ENCODE results near the gene AREL1.
A peak's percentile ranks its signal among the peaks of the same experiment; 100 is the strongest.

The AREL1 gene

DNA sequence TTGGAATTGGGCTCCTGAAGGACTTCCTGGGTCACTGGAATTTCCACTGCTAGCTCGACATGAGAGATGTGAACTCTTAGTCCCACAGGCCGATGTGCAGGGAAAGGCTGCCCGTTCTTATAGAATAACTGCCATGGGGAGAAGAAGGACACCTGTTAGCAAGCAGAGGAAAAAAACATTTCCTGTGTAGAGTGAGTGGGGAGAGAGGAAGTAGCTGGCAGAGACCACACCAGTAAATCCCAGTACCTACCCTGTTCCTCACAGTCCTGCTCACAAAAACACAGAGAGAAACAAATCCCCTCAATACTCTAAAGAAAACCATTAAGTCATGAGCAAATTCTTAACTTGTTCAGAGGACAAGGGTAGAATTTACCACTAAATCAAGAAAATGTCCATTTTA is 29.5 kb downstream of the AREL1 start:
- no peak for DNase-seq
- no peak overlapping the region for H3K27ac Mint-ChIP-seq
- H3K36me3 Mint-ChIP-seq (ENCODE audit: low read depth): peaks cover 39% of the 10 kb centered on the region
- H3K4me3 Mint-ChIP-seq: no peak overlapping the region
- no peak for ATAC-seq
- H3K4me1 Mint-ChIP-seq: peaks cover 22% of the 10 kb centered on the region
- H3K9me3 Mint-ChIP-seq: no peaks in the 10 kb centered on the region
- H3K27me3 Mint-ChIP-seq: no peaks in the 10 kb centered on the region

DNA sequence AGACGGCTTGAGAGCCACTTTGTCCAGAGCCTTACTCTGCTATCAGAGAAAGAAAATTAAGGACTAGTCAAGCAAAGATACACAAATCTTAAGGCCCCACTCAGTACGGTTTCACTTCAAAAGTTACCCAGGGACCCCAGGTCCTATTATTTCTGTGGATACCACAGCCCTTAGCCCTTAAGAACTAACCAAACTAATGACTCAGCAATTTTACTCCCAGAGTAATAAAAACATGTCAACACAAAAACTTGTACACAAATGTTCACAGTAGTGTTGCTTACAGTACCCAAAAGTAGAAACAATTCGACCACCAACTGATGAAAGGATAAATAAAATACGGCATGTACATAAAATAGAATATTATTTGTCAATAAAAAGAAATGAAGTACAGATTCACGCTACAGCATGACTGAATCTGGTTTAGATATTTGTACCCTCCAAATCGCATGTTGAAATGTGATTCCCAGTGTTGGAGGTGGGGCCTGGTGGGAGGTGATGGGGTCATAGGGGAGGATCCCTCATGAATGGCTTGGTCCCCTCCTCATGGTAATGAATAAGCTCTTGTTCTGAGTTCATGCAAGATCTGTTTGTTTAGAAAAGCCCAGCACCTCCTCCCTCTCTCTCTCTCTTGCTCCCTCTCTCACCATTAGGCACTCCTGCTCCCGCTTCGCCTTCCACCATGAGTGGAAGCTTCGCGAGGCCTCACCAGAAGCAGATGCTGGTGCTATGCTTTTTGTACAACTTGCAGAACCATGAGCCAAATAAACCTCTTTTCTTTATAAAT is 30.5 kb downstream of the AREL1 start:
- ATAC-seq (no peak), DNase-seq (no peak)
- Mint-ChIP-seq H3K36me3 (ENCODE audit: low read depth) (peaks cover 38% of the 10 kb centered on the region), H3K27ac (no peak overlapping the region), H3K4me1 (peaks cover 22% of the 10 kb centered on the region), H3K9me3 (no peaks in the 10 kb centered on the region), H3K27me3 (no peaks in the 10 kb centered on the region), H3K4me3 (no peak overlapping the region)

DNA sequence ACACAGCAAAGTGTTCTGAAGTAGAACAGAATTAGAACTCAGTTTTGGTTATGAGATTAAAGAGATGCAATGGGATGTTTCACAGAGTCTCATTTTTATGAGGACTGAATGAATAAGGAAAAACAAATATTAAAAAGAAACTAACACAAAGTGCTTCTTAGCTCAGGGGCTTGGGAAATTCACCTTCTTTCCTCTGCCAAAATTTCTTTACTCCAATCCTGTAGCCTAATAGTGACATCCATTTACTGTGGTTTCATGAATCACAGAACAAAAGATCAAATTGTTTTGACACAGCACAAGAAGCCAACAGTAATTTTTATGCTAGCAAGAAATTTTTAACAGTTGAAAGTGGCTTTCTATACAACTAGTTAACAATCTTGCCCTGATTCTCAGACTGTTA is 37.7 kb downstream of the AREL1 start:
- Mint-ChIP-seq H3K9me3 (no peaks in the 10 kb centered on the region), H3K36me3 (ENCODE audit: low read depth) (peaks cover 54% of the 10 kb centered on the region), H3K27ac (no peak overlapping the region), H3K27me3 (no peaks in the 10 kb centered on the region), H3K4me1 (no peaks in the 10 kb centered on the region), H3K4me3 (no peak overlapping the region)
- DNase-seq (no peak), ATAC-seq (no peak)

DNA sequence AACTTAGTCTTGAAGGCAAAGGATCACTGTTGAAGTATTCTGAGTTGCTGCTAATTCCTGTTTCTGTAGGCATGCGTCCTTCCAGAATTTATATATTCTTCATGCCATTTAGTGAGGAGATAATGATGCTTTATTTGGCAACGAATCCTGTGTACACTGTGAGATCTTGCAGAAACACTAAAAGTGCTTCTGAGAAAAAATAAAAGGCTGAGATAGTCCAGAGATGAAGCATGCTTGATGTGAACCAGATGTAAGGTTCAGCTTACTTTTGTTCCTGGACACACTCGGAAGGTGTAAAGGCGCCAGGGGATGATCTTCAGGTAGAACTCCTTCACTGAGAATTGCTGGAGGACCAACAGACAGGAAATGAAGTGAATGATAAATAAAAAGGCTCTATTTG is 39.1 kb downstream of the AREL1 start:
- Mint-ChIP-seq H3K4me1 (peaks cover 3% of the 10 kb centered on the region), H3K9me3 (no peaks in the 10 kb centered on the region), H3K36me3 (ENCODE audit: low read depth) (peaks cover 60% of the 10 kb centered on the region), H3K4me3 (no peak overlapping the region), H3K27me3 (no peaks in the 10 kb centered on the region), H3K27ac (no peak overlapping the region)
- DNase-seq (no peak), ATAC-seq (no peak)

DNA sequence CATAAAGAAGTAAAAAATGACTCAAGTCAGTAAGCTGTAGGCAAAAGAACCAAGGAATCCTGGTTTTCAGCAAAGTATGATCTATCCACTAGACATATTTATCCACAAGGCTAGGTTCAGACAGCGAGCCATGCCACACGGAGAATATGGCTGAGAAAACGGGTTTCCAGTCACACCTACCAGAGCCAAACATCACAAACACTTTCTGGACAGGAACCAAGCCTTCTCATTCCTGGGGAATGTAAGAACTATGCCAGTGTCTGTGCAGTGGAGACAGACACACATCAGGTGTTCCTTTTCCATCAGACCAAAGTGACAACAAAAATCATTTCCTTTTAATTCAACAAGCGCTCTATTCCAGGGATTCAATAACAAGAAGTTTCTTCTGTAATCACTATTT is 41.1 kb downstream of the AREL1 start:
- DNase-seq (no peak), ATAC-seq (no peak)
- Mint-ChIP-seq H3K9me3 (no peaks in the 10 kb centered on the region), H3K27me3 (no peaks in the 10 kb centered on the region), H3K4me1 (peaks cover 21% of the 10 kb centered on the region), H3K36me3 (ENCODE audit: low read depth) (peaks cover 77% of the 10 kb centered on the region), H3K27ac (no peak overlapping the region), H3K4me3 (no peak overlapping the region)

DNA sequence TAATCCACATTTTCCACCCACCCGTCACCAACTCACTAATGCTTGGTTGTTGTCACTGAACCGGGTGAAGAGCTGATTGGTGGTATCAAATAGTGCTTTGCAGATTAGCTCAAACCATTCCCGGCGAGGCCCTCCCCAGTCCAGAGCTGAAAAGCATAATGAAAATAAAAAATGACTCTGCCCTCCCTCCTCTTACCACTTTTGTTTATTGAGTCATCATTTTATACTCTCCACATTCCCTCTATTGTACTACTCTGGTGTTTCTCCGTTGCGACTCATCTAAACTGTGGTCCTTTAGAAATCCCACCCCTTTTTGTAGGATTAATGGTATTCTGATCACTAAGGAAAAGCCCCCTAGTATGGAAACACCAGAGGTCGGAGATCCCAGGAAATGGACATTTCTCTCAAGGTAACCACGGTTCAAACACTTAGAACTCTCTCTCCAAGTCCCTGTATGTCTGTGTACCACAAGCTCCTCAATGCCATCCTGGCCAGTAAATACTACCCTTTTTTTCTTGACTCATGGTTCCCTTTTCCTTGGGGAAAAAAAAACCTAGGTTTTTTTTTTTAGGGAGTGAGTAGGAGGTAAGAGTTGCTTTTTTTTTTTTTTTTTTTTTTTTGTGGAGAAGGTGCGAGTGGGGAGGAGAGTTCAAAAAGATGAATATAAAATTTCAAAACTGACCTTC is 42.0 kb downstream of the AREL1 start:
- Mint-ChIP-seq H3K27ac (no peak overlapping the region), H3K9me3 (no peaks in the 10 kb centered on the region), H3K36me3 (ENCODE audit: low read depth) (peaks cover 76% of the 10 kb centered on the region), H3K27me3 (no peaks in the 10 kb centered on the region), H3K4me3 (no peak overlapping the region), H3K4me1 (peaks cover 21% of the 10 kb centered on the region)
- no peak for ATAC-seq
- DNase-seq: no peak

DNA sequence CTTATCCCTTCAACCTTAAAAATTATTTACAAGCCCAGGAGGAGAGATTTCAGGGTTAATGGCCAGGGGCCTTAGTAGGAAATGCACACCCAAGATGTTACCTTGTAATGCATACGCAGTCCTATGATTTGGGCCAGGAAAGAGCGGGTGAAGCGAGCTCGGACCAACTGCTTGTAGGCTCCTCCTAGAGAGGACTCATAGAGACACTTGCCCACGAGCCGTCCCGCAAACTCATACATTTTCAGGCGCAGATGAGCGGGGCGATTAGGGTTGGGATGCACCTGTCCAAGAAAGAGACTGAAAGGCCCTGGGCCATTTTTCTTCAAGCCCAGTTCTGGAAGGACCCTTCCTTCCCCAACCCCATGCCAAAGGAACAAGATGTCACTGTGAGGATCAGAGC is 43.0 kb downstream of the AREL1 start:
- H3K36me3 Mint-ChIP-seq (ENCODE audit: low read depth): peaks cover 70% of the 10 kb centered on the region
- DNase-seq (no peak), ATAC-seq (no peak)
- H3K27me3 Mint-ChIP-seq: no peaks in the 10 kb centered on the region
- no peaks in the 10 kb centered on the region for H3K9me3 Mint-ChIP-seq
- no peak overlapping the region for H3K27ac Mint-ChIP-seq
- no peak overlapping the region for H3K4me3 Mint-ChIP-seq
- H3K4me1 Mint-ChIP-seq: peaks cover 22% of the 10 kb centered on the region

DNA sequence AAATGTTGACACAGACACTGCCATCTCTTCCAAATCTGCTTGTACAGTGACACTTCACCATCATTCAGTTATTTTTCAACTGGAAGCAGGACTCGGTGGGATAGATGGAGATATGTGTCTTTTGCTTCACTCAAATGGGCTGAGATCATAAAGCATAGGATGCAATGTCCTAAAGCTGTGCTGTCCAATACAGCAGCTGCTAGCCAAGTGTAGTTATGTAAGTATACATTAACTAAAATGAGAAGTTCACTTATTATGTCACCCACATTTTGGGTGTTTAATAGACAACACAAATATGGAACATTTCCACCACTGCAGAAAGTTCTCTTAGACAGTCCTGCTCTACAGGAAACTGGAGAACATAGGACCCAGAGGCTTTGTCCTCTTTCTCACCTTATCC is 43.6 kb downstream of the AREL1 start:
- Mint-ChIP-seq H3K4me1 (peaks cover 25% of the 10 kb centered on the region), H3K36me3 (ENCODE audit: low read depth) (peaks cover 73% of the 10 kb centered on the region), H3K9me3 (no peaks in the 10 kb centered on the region), H3K27me3 (no peaks in the 10 kb centered on the region), H3K27ac (no peak overlapping the region), H3K4me3 (no peak overlapping the region)
- DNase-seq (no peak), ATAC-seq (no peak)

DNA sequence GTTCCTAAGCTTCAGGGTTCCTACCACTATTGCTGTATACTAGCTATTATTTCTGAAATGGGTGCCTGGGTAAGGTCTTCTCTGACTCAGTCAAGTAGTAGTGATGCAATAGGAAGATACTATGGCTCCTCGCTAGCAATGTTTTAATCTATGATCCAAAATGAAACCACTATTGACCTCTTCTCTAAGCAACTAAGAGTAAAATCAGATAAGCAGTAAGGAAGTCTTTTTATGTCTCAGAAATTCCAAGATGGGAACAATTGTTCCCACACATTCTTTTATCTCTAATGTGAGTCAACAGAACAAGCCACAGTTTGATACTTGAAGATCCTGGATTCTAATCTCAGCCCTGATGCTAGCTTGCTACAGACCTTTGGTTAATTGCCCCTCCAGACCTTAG is 45.1 kb downstream of the AREL1 start:
- Mint-ChIP-seq H3K36me3 (ENCODE audit: low read depth) (peaks cover 67% of the 10 kb centered on the region), H3K27me3 (no peaks in the 10 kb centered on the region), H3K4me3 (no peak overlapping the region), H3K4me1 (peaks cover 30% of the 10 kb centered on the region), H3K9me3 (no peaks in the 10 kb centered on the region), H3K27ac (peak overlapping the region; percentile 80)
- no peak for DNase-seq
- peak; percentile 67 for ATAC-seq

DNA sequence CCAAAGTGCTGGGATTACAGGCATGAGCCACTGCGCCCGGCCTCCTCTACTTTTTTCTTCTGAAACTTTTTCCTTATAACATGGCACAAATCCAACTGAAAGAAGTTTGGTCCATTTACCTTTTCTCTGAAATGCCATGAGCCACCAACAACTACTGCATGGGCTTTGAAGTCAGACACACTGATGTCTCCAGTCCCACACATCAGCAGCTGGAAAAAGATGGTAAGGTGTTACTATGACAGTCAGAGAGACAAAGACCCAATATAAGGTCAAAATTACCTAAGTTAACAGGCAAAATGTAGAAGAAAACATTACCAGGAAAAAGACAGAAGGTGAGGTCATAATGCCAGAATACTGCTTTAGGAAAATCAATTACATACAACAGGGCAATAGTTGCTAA is 48.2 kb downstream of the AREL1 start:
- Mint-ChIP-seq H3K27ac (peak overlapping the region; percentile 55), H3K9me3 (no peaks in the 10 kb centered on the region), H3K36me3 (ENCODE audit: low read depth) (peaks cover 65% of the 10 kb centered on the region), H3K27me3 (no peaks in the 10 kb centered on the region), H3K4me3 (no peak overlapping the region), H3K4me1 (peaks cover 30% of the 10 kb centered on the region)
- DNase-seq (no peak), ATAC-seq (peak; percentile 57)

DNA sequence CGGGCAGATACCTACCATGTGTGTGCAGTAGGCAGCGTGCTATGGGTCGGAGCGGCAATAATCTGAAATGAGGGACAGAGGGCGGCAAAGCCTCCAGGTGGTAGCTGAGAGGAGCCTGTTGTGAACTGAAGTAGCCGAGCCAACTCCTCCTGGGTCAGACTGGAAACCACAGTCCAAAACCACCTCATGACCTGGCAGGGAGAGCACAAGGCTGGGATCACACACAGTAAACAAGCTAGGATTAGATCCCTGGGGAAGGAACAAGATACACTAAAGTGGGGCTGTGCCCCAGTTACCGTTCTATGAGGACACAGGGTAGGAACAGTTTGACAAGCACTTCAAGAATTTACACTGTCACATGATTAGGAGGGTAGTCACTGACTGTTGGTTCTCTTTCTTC is 49.0 kb downstream of the AREL1 start:
- Mint-ChIP-seq H3K27me3 (no peaks in the 10 kb centered on the region), H3K4me3 (no peak overlapping the region), H3K9me3 (no peaks in the 10 kb centered on the region), H3K36me3 (ENCODE audit: low read depth) (peaks cover 62% of the 10 kb centered on the region), H3K27ac (no peak overlapping the region), H3K4me1 (peaks cover 28% of the 10 kb centered on the region)
- ATAC-seq: no peak
- no peak for DNase-seq

DNA sequence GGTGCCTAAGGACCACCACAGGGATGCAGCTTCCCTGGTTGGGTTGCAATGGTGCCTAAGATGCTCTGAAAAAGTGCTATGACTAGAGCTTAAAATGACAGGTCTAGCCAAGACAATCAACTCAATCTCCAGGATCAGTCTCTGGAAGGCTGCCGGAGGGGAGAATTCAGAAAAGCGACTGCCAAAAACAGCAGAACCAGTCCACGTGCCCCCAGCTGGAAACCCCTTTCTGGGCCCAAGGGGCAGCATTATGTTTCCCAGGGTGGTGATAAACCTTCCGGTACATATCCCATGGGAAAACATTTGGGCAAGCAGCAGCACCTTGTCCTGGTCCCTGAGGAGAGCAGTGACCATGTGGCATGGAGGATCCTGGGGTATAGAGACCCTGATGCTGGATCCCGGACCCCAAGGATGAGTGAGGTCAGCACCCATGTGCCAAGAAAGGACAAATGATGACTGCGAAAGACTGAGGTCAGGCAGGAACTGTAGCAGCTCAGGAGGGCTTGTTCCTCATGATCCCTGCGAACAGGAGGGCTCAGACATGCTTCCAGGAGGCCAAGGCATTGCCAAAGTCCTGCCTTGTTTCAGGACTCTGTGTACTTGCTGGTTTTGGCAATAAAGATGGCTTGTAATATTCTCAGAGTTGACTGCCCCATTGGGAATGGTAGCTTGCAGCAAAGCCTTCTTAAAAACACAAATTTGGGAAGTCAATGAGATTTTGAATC is 51.0 kb downstream of the AREL1 start:
- Mint-ChIP-seq H3K27me3 (no peaks in the 10 kb centered on the region), H3K4me3 (no peak overlapping the region), H3K4me1 (peaks cover 11% of the 10 kb centered on the region), H3K36me3 (ENCODE audit: low read depth) (peaks cover 45% of the 10 kb centered on the region), H3K27ac (no peak overlapping the region), H3K9me3 (no peaks in the 10 kb centered on the region)
- no peak for ATAC-seq
- DNase-seq: no peak

DNA sequence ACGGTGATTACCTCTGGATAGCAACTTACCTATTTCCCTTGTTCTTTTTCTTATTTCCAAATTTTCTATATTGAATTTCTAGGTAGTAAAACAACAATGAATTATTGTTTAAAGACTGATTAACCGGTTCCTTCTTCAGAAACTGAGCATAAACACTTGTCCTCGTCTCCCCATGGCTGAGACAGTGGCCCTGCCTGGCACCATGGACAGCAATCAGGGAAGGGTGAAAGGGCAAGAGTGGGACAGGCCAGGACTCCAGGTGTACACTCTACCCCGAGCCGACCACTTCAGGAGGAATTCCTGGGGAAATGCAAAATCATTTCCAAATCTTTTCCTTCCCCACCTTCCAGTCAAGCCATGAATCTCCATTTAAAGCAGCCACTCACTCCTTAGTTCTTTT is 52.0 kb downstream of the AREL1 start:
- DNase-seq (no peak), ATAC-seq (no peak)
- H3K9me3 Mint-ChIP-seq: no peaks in the 10 kb centered on the region
- no peaks in the 10 kb centered on the region for H3K27me3 Mint-ChIP-seq
- peaks cover 39% of the 10 kb centered on the region for H3K36me3 Mint-ChIP-seq (ENCODE audit: low read depth)
- H3K4me1 Mint-ChIP-seq: peaks cover 11% of the 10 kb centered on the region
- H3K4me3 Mint-ChIP-seq: no peak overlapping the region
- no peak overlapping the region for H3K27ac Mint-ChIP-seq

DNA sequence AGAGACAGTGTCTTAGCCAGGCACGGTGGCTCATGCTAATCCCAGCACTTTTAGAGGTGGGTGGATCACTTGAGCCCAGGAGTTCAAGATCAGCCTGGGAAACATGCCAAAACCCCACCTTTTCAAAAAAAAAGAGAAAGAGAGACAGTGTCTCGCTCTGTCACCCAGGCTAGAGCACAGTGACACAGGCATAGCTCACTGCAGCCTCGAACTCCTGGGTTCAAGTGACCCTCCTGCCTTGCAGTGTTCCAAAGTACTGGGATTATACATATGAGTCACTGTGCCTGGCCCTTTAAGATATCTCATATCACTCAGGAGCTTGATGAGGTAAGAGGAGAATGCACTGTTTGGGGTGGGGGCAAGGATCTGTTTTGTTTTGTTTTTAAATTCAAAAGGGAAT is 52.7 kb downstream of the AREL1 start:
- no peak overlapping the region for H3K27ac Mint-ChIP-seq
- peaks cover 37% of the 10 kb centered on the region for H3K36me3 Mint-ChIP-seq (ENCODE audit: low read depth)
- ATAC-seq: no peak
- H3K4me1 Mint-ChIP-seq: peaks cover 11% of the 10 kb centered on the region
- DNase-seq: no peak
- H3K4me3 Mint-ChIP-seq: no peak overlapping the region
- H3K27me3 Mint-ChIP-seq: no peaks in the 10 kb centered on the region
- H3K9me3 Mint-ChIP-seq: no peaks in the 10 kb centered on the region

DNA sequence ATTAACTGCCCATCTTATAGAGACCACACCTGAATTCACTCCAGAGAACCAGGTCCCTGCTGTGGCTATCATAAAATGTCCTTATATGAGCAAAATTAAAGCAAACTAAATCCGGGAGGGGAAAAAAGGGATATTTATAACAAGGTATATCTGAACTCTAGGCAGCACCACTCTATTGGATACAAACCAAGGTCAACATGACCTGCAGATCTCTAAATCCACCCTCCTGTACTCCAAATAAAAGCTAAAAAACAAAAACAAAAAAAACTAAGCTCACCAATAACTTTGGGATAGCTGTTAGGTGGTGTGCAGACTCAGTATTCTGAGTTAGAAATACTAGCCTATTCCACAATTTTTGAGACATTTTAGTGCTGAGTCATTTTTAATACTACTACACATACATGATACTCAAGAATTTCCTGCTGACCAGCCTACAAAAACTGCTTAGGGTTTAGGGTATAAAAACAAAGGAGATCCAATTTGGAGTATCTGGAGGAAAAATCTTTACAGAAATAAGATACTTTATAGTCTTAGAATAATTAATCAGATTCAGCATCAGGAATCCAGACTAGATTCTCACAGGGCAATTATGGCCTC is 54.2 kb downstream of the AREL1 start:
- Mint-ChIP-seq H3K27ac (no peak overlapping the region), H3K4me3 (no peak overlapping the region), H3K27me3 (no peaks in the 10 kb centered on the region), H3K36me3 (ENCODE audit: low read depth) (peaks cover 33% of the 10 kb centered on the region), H3K4me1 (peaks cover 4% of the 10 kb centered on the region), H3K9me3 (no peaks in the 10 kb centered on the region)
- ATAC-seq (no peak), DNase-seq (no peak)
